Peyer's patch (tissue), 4 donors: Measurements from ENCODE around the gene TSPEAR. TPM values are rescaled to one million over a fixed set of nuclear protein-coding genes. Genes with fewer than 3 reads are reported as not detected.

Experiments
- DNase-seq, 3 donors: peaks; one replicate each; pipeline ENCODE4 v3.0.0-alpha.2; 2017 to 2019
- H3K27ac ChIP-seq, 4 donors: fragments of 200-600 bp; sonication (generic); one replicate each; pipeline ENCODE4 v1.5.1; 2016 to 2019
- H3K27me3 ChIP-seq, 2 donors: fragments of 200-600 bp; sonication (generic); one replicate each; pipeline ENCODE4 v1.5.1; 2019
- H3K36me3 ChIP-seq, 3 donors: fragments of 200-600 bp; sonication (generic); one replicate each; pipeline ENCODE4 v1.5.1; 2016 to 2019
- H3K4me1 ChIP-seq, 4 donors: fragments of 200-600 bp; sonication (generic); one replicate each; pipeline ENCODE4 v1.5.1; 2016 to 2019
- H3K4me3 ChIP-seq, 4 donors: fragments of 200-600 bp; sonication (generic); 1 replicate in 3 of 4; 2 replicates in 1 of 4; pipeline ENCODE4 v1.5.1; 2016 to 2019; ENCODE audit warnings: mild to moderate bottlenecking in 1 of 4
- H3K9me3 ChIP-seq, 4 donors: fragments of 200-600 bp; sonication (generic); one replicate each; pipeline ENCODE4 v1.5.1; 2016 to 2019; ENCODE audit warnings: mild to moderate bottlenecking in 1 of 4
- POLR2A ChIP-seq, 2 donors: fragments of 450-650 bp; IDR thresholded peaks; one replicate each; pipeline ENCODE4 v1.5.1; 2017; ENCODE audit warnings: antibody characterized with exemption in 2 of 2, mild to moderate bottlenecking in 2 of 2, moderate library complexity in 2 of 2
- total RNA-seq, 4 donors: library from RNA; depleted of rRNA; stranded (reverse); fragments of >200 nt; gene quantifications; one replicate each; pipeline ENCODE4 v1.1.0, GENCODE V29; 2016
- TF ChIP-seq, protein P1 (sequence below), 6 experiments: fragments of 450-650 bp in 4 of 6; fragments of 200-600 bp in 2 of 6; sonication (generic) in 1 of 6; IDR thresholded peaks; one replicate each; pipeline ENCODE4 v1.5.1; 2017 to 2019; ENCODE audit warnings: antibody characterized with exemption in 6 of 6, mild to moderate bottlenecking in 3 of 6, moderate library complexity in 1 of 6

Gene TSPEAR
- total RNA-seq, 4 donors from 2014 or later = 0.47 TPM; not detected in 3

- DNase-seq = no peak
- Histone ChIP-seq H3K9me3 (no peaks in the 10 kb centered on the region), H3K27me3 (no peaks in the 10 kb centered on the region), H3K4me3 (no peak overlapping the region), H3K4me1 (no peaks in the 10 kb centered on the region), H3K27ac (no peak overlapping the region), H3K36me3 (no peaks in the 10 kb centered on the region)
- TF ChIP-seq, protein P1, sequence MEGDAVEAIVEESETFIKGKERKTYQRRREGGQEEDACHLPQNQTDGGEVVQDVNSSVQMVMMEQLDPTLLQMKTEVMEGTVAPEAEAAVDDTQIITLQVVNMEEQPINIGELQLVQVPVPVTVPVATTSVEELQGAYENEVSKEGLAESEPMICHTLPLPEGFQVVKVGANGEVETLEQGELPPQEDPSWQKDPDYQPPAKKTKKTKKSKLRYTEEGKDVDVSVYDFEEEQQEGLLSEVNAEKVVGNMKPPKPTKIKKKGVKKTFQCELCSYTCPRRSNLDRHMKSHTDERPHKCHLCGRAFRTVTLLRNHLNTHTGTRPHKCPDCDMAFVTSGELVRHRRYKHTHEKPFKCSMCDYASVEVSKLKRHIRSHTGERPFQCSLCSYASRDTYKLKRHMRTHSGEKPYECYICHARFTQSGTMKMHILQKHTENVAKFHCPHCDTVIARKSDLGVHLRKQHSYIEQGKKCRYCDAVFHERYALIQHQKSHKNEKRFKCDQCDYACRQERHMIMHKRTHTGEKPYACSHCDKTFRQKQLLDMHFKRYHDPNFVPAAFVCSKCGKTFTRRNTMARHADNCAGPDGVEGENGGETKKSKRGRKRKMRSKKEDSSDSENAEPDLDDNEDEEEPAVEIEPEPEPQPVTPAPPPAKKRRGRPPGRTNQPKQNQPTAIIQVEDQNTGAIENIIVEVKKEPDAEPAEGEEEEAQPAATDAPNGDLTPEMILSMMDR (IDR thresholded peaks at IDR 0.05) = no peak
- no peak for TF ChIP-seq POLR2A (IDR thresholded peaks at IDR 0.05)
Measured at GRCh38 chr21:44533121-44533890, 178.1 kb downstream of the TSPEAR start.

DNA sequence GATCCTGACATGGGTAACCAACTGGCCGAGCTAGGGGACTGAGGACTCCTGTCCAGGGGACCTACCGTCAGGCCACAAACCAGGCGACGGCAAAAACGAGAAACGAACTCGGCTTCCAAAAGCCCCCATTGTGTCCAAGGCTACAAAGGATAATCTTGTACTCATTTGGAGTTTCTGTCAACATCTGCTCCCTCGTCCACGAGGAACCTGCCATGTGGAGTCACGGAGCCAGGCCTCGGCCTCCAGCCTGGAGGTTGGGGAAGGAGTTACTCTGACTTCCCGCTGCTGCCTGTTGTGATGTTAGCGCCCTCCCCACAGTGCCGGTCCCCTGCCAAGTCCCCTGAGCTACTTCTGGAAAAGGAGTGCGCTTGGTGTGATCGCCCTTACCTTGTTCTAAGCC is 178.7 kb downstream of the TSPEAR start:
- DNase-seq = no peak

GRCh38 chr21:44531606-44532564 is 179.5 kb downstream of the TSPEAR start:
- no peaks in the 10 kb centered on the region for H3K4me1 ChIP-seq
- H3K4me3 ChIP-seq = no peak overlapping the region
- DNase-seq = peak in 1 of 3 donors; percentile 25
- no peaks in the 10 kb centered on the region for H3K36me3 ChIP-seq
- no peaks in the 10 kb centered on the region for H3K27me3 ChIP-seq
- no peaks in the 10 kb centered on the region for H3K9me3 ChIP-seq
- no peak for TF ChIP-seq POLR2A (IDR thresholded peaks at IDR 0.05)
- TF ChIP-seq, protein P1 (IDR thresholded peaks at IDR 0.05) = no peak
- no peak overlapping the region for H3K27ac ChIP-seq

More for the DNA sequence above, 178.7 kb downstream of the TSPEAR start:
- no peak for TF ChIP-seq POLR2A (IDR thresholded peaks at IDR 0.05)
- TF ChIP-seq, protein P1 (IDR thresholded peaks at IDR 0.05) = no peak
- Histone ChIP-seq H3K27ac (no peak overlapping the region), H3K4me3 (no peak overlapping the region), H3K4me1 (no peaks in the 10 kb centered on the region), H3K9me3 (no peaks in the 10 kb centered on the region), H3K27me3 (no peaks in the 10 kb centered on the region), H3K36me3 (no peaks in the 10 kb centered on the region)

- DNase-seq = peak in 1 of 3 donors; percentile 42
- no peaks in the 10 kb centered on the region for H3K4me1 ChIP-seq
- H3K4me3 ChIP-seq = no peak overlapping the region
- no peaks in the 10 kb centered on the region for H3K9me3 ChIP-seq
- no peak overlapping the region for H3K27ac ChIP-seq
- H3K27me3 ChIP-seq = no peaks in the 10 kb centered on the region
- no peaks in the 10 kb centered on the region for H3K36me3 ChIP-seq
- TF ChIP-seq, protein P1 (IDR thresholded peaks at IDR 0.05) = no peak
- TF ChIP-seq POLR2A (IDR thresholded peaks at IDR 0.05) = no peak
Measured at GRCh38 chr21:44530903-44531605, 180.3 kb downstream of the TSPEAR start.

GRCh38 chr21:44530221-44530902 is 181.0 kb downstream of the TSPEAR start:
- Histone ChIP-seq H3K36me3 (no peaks in the 10 kb centered on the region), H3K9me3 (no peaks in the 10 kb centered on the region), H3K4me3 (no peak overlapping the region), H3K27ac (no peak overlapping the region), H3K4me1 (no peaks in the 10 kb centered on the region), H3K27me3 (no peaks in the 10 kb centered on the region)
- TF ChIP-seq POLR2A (IDR thresholded peaks at IDR 0.05) = no peak
- TF ChIP-seq, protein P1 (IDR thresholded peaks at IDR 0.05) = no peak
- no peak for DNase-seq
